Liver (tissue), 9 donors: ENCODE results near the gene ABCA8. TPM values are rescaled to one million over a fixed set of nuclear protein-coding genes. Genes with fewer than 3 reads are reported as not detected.
"Not testable (repeated sequence)": the region's sequence is repeated elsewhere in the genome, so short reads cannot be mapped to it uniquely, and the experiment has no call there.

Source experiments
- DNase-seq: peaks from one replicate; pipeline ENCODE4 v3.0.0-alpha.2; 2017; ENCODE audit warnings: low spot score
- H3K27ac ChIP-seq, 2 donors: one replicate each; pipeline ENCODE4 v1.7.0; 2013; ENCODE audit warnings: inconsistent platforms in 2 of 2, low read length in 2 of 2, control low read depth in 1 of 2, low read depth in 1 of 2, mild to moderate bottlenecking in 1 of 2
- H3K27me3 ChIP-seq, 4 donors: one replicate each; pipeline versions ENCODE4 v1.6.1 to v1.7.0; 2013; ENCODE audit warnings: low read length in 3 of 4, inconsistent platforms in 1 of 4, mild to moderate bottlenecking in 1 of 4, moderate library complexity in 1 of 4; ENCODE audit not compliant: control insufficient read depth in 4 of 4, insufficient read depth in 4 of 4
- H3K36me3 ChIP-seq, 4 donors: one replicate each; pipeline versions ENCODE4 v1.6.1 to v1.7.0; 2013; ENCODE audit warnings: low read length in 3 of 4, mild to moderate bottlenecking in 3 of 4, low read depth in 1 of 4, moderate library complexity in 1 of 4; ENCODE audit not compliant: control insufficient read depth in 4 of 4, insufficient read depth in 3 of 4
- H3K4me1 ChIP-seq, 4 donors: one replicate each; pipeline versions ENCODE4 v1.6.1 to v1.7.0; 2013; ENCODE audit warnings: low read length in 3 of 4, mild to moderate bottlenecking in 3 of 4, moderate library complexity in 1 of 4; ENCODE audit not compliant: control insufficient read depth in 4 of 4, insufficient read depth in 4 of 4
- H3K4me3 ChIP-seq, 3 donors: one replicate each; pipeline versions ENCODE4 v1.6.1 to v1.7.0; 2013; ENCODE audit warnings: low read length in 3 of 3, control low read depth in 1 of 3, low read depth in 1 of 3, mild to moderate bottlenecking in 1 of 3
- H3K9ac ChIP-seq, 2 donors: one replicate each; pipeline ENCODE4 v1.7.0; 2013; ENCODE audit warnings: low read length in 2 of 2, mild to moderate bottlenecking in 2 of 2, moderate library complexity in 2 of 2, control low read depth in 1 of 2, low read depth in 1 of 2
- H3K9me3 ChIP-seq, 4 donors: one replicate each; pipeline versions ENCODE4 v1.6.1 to v1.7.0; 2013; ENCODE audit warnings: low read length in 3 of 4; ENCODE audit not compliant: control insufficient read depth in 4 of 4
- FOXA2 ChIP-seq: IDR thresholded peaks from 2 replicates; pipeline ENCODE4 v1.6.1; 2016; ENCODE audit warnings: antibody characterized with exemption
- JUND ChIP-seq, 2 donors: IDR thresholded peaks; 2 replicates each; pipeline ENCODE4 v1.6.1; 2016; ENCODE audit warnings: antibody characterized with exemption in 2 of 2
- MAX ChIP-seq: IDR thresholded peaks from 2 replicates; pipeline ENCODE4 v1.6.1; 2016; ENCODE audit warnings: antibody characterized with exemption
- NR2F2 ChIP-seq: IDR thresholded peaks from 2 replicates; pipeline ENCODE4 v1.6.1; 2016; ENCODE audit warnings: antibody characterized with exemption
- RAD21 ChIP-seq, 2 donors: IDR thresholded peaks; 2 replicates each; pipeline ENCODE4 v1.6.1; 2016; ENCODE audit warnings: antibody characterized with exemption in 2 of 2, mild to moderate bottlenecking in 2 of 2
- RXRA ChIP-seq, 2 donors: IDR thresholded peaks; 2 replicates each; pipeline ENCODE4 v1.6.1; 2017 to 2018; ENCODE audit warnings: antibody characterized with exemption in 2 of 2, mild to moderate bottlenecking in 1 of 2
- SP1 ChIP-seq: IDR thresholded peaks from 2 replicates; pipeline ENCODE4 v1.6.1; 2018; ENCODE audit warnings: antibody characterized with exemption, mild to moderate bottlenecking
- TAF1 ChIP-seq: conservative IDR thresholded peaks from 2 replicates; pipeline ENCODE4 v1.6.1; 2016; ENCODE audit warnings: antibody characterized with exemption, mild to moderate bottlenecking
- YY1 ChIP-seq: IDR thresholded peaks from 2 replicates; pipeline ENCODE4 v1.6.1; 2016; ENCODE audit warnings: antibody characterized with exemption, mild to moderate bottlenecking
- ZBTB33 ChIP-seq: IDR thresholded peaks from 2 replicates; pipeline ENCODE4 v1.6.1; 2016; ENCODE audit warnings: antibody characterized with exemption
- WGBS: extraction: QIAGEN DNeasy Blood & Tissue Kit; methylation state at CpG from one replicate; pipeline ENCODE4 v1.1.7; 2013; 5-methylcytosine and 5-hydroxymethylcytosine counted together
- polyA plus RNA-seq, 2 donors: library from polyadenylated mRNA; stranded (reverse) in 1 of 2; unstranded in 1 of 2; fragments of 200-250 nt in 1 of 2; fragments of >200 nt in 1 of 2; fragmentation: Nextera tagmentation in 1 of 2; extraction: Ambion mirVana in 1 of 2; gene quantifications; one replicate each; pipeline versions ENCODE4 v1.2.1 to v1.2.3, GENCODE V29; 2013 to 2015
- total RNA-seq, 2 donors: library from RNA; depleted of rRNA; stranded (reverse); fragments of >200 nt; gene quantifications; one replicate each; pipeline ENCODE4 v1.2.3, GENCODE V29; 2014
- donor health status: healthy.
- donor health status: healthy.
- donor health status: healthy.
- donor health status: healthy.
- donor health status: healthy.

ABCA8 gene
- total and polyA plus RNA-seq, 4 donors = 9.3 to 72.2 (median 14.0) TPM

DNA sequence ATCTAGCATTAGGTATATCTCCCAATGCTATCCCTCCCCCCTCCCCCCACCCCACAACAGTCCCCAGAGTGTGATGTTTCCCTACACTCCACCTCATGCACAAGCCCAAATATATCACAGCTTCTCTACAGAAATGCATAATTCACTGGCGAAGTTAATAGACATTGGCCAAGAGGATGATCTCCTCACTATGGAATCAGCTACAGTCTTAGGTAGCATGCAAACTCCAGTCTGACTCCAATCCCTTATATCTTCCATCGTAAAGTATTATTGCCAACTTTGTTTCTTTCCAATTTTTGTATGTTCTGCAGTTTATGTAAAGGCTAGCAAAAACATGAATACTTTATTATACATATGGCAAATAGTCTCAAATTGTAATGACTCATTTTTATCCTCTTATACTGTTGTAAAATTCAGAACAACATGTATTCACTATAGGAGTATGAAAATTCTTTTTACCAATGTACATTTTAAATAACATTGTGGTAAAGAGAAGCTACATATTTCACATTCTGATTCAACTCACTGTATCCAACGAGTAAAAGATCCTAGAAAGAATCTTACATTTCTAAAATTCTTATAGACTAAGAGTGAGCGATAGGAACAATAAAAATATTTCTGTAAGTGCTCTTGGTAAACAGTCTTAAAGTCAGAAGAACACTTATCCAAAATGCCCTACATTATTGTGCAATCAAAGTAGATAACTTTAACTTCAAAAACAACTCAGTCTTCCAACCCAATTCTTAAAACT is 871 bp downstream of the ABCA8 start:
- Histone ChIP-seq H3K4me1 (peaks cover 0 to 22% (median 3%) of the 10 kb centered on the region in 4 donors), H3K27ac (peak overlapping the region; percentile 69 to 77), H3K9ac (peak overlapping the region; percentile 75 to 84), H3K27me3 (no peaks in the 10 kb centered on the region), H3K4me3 (peak overlapping the region; percentile 44 to 77 (median 61)), H3K36me3 (no peaks in the 10 kb centered on the region), H3K9me3 (no peaks in the 10 kb centered on the region)
- WGBS = 26% methylated on average over 4 of the region's 4 CpGs
- TF ChIP-seq JUND (IDR thresholded peaks at IDR 0.05) = no peak
- DNase-seq = no peak

GRCh38 chr17:68953340-68953997 is 1.7 kb downstream of the ABCA8 start:
- Histone ChIP-seq H3K9me3 (no peaks in the 10 kb centered on the region), H3K27ac (peak overlapping the region; percentile 69 to 77), H3K4me1 (peaks cover 0 to 27% (median 5%) of the 10 kb centered on the region in 4 donors), H3K27me3 (no peaks in the 10 kb centered on the region), H3K4me3 (peak overlapping the region; percentile 44 to 61 (median 53)), H3K9ac (peak overlapping the region; percentile 75 to 81), H3K36me3 (no peaks in the 10 kb centered on the region)
- WGBS = 48% methylated on average over 4 of the region's 4 CpGs
- DNase-seq = no peak
- TF ChIP-seq TAF1 (no peak), JUND (IDR thresholded peaks at IDR 0.05) (no peak), NR2F2 (no peak), RAD21 (IDR thresholded peaks at IDR 0.05) (peak; percentile 11 to 42), YY1 (peak; percentile 17), RXRA (IDR thresholded peaks at IDR 0.05) (no peak), SP1 (no peak), MAX (no peak)

DNA sequence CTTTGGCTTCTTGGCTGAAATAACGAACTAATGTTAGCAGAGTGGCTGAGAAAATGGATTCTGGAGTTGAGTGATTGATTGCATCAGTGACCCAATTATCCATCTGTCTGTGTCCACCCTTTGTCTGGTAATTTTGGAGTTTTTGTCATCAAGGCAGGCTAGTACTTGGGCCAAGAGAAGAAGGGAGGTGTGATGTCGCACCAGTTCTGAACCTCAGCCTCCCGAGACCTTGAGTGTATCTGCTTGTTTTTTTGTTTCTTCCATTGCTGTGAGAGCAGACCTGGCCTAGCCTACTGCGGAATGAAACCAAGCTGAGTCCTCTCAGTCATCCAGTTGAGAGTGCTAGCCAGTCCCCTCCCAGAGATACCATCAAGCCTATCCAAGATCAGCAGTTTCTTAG is 4.5 kb downstream of the ABCA8 start:
- TF ChIP-seq FOXA2 (no peak), ZBTB33 (no peak)
- H3K4me1 ChIP-seq = peaks cover 0 to 27% (median 5%) of the 10 kb centered on the region in 4 donors
- H3K9me3 ChIP-seq = no peaks in the 10 kb centered on the region
- H3K9ac ChIP-seq = no peak overlapping the region
- no peaks in the 10 kb centered on the region for H3K36me3 ChIP-seq
- DNase-seq = no peak
- H3K4me3 ChIP-seq = no peak overlapping the region
- 84% methylated on average over 4 of the region's 4 CpGs for WGBS
- H3K27ac ChIP-seq = peak overlapping the region; percentile 15 to 60
- H3K27me3 ChIP-seq = no peaks in the 10 kb centered on the region

DNA sequence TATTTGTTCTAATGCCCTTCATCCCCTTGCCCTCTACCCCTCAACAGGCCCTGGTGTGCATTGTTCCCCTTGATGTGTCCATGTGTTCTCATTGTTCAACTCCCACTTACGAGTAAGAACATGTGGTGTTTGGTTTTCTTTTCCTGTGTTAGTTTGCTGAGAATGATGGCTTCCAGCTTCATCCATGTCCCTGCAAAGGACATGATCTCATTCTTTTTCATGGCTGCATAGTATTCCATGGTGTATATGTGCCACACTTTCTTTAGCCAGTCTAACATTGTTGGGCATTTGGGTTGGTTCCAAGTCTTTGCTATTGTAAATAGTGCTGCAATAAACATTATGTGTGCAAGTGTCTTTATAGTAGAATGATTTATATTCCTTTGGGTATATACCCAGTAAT is 7.3 kb downstream of the ABCA8 start:
- H3K9ac ChIP-seq, H3K4me3 ChIP-seq, DNase-seq, H3K9me3 ChIP-seq, H3K27ac ChIP-seq, H3K36me3 ChIP-seq, H3K27me3 ChIP-seq: not testable (repeated sequence)
- 92% methylated on average over 1 of the region's 1 CpG for WGBS
- peaks cover 0 to 21% (median 8%) of the 10 kb centered on the region in 4 donors for H3K4me1 ChIP-seq
